HT-29 (cell line): ENCODE results near the gene PALD1. TPM values are rescaled to one million over a fixed set of nuclear protein-coding genes. Genes with fewer than 3 reads are reported as not detected.
"Not testable (repeated sequence)": the region's sequence is repeated elsewhere in the genome, so short reads cannot be mapped to it uniquely, and the experiment has no call there.

ENCODE experiments used
- DNase-seq: peaks from one replicate; pipeline ENCODE4 v3.0.0-alpha.2; 2015; ENCODE audit warnings: low spot score
- total RNA-seq: library from RNA; depleted of rRNA; stranded (reverse); fragments of >200 nt; shearing (Covaris generic); gene quantifications from 2 replicates; pipeline ENCODE4 v1.2.3, GENCODE V29; 2014; rRNA removed

Gene PALD1
- total RNA-seq, 1 experiment from 2014 or later, result 25.5 TPM

GRCh38 chr10:70602665-70603448 is 124.3 kb downstream of the PALD1 start, which contains the start of gene PRF1:
Gene PRF1, minus strand, starts transcription at chr10:70602741. Its CDS starts 1,839 bp downstream, at chr10:70600902.
- DNase-seq, result no peak

GRCh38 chr10:70603449-70603801 is 124.9 kb downstream of the PALD1 start:
- no peak for DNase-seq

- DNase-seq, result no peak
Measured at GRCh38 chr10:70604106-70604505, 125.5 kb downstream of the PALD1 start.

GRCh38 chr10:70605161-70605560 is 126.6 kb downstream of the PALD1 start:
- no peak for DNase-seq

- DNase-seq, result no peak
Measured at GRCh38 chr10:70607936-70608335, 129.4 kb downstream of the PALD1 start.

GRCh38 chr10:70613941-70614340 is 135.4 kb downstream of the PALD1 start:
- no peak for DNase-seq

DNA sequence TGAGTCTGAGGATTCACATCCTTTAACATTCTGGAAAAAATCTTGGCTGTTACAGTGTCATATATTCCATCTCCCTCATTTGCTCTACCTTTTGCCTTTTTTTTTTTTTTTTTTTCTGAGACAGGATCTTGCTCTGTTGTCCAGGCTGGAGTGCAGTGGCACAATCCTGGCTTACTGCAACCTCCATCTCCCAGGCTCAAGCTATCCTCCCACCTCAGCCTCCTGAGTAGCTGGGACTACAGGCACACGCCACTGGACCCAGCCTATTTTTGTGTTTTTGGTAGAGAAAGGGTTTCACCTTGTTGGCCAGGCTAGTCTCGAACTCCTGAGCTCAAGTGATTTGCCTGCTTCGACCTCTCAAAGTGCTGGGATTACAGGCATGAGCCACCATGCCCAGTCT is 135.8 kb downstream of the PALD1 start:
- not testable (repeated sequence) for DNase-seq

DNA sequence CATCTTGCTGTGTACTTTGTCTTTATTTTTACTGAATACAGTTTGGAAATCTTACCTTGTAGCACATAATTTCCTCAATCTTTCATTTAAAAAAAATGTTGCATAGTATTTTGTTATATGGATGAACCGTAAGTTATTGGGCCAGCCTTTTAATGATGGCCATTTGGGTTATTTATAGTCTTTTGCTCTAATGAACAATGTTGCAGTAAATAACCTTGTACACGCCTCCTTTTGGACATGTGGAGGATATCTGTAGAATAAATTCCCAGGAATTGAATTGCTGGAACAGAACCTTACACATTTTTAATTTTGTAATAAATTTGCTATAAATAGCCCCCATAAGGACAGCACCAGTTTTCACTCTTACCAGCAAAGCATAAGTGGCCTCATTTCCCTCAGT is 136.6 kb downstream of the PALD1 start:
- DNase-seq, result no peak

GRCh38 chr10:70615784-70616522 is 137.4 kb downstream of the PALD1 start:
- DNase-seq, result no peak

- DNase-seq, result no peak
Measured at GRCh38 chr10:70616761-70617160, 138.2 kb downstream of the PALD1 start.

Other genes with a start within 250 kb of the PALD1 start
- 321 and 357 TPM in 2 replicates for gene PPA1, start 245.3 kb upstream of the PALD1 start, total RNA-seq
- gene NPFFR1, start 194.8 kb upstream of the PALD1 start, total RNA-seq, result 2.9 and 4.4 TPM in 2 replicates
- 36.0 and 40.7 TPM in 2 replicates for gene LRRC20, start 96.1 kb upstream of the PALD1 start, total RNA-seq
- 15.8 and 17.7 TPM in 2 replicates for gene EIF4EBP2, start 74.6 kb upstream of the PALD1 start, total RNA-seq
- gene NODAL, start 37.1 kb upstream of the PALD1 start, total RNA-seq, result not detected in 2 replicates
- not detected in 2 replicates for gene PRF1, start 124.0 kb downstream of the PALD1 start, total RNA-seq
- 0.03 and 0.15 TPM in 2 replicates for gene ADAMTS14, start 193.7 kb downstream of the PALD1 start, total RNA-seq